ENCODE results near the gene NREP.

Gene NREP, protein sequence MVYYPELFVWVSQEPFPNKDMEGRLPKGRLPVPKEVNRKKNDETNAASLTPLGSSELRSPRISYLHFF

DNA sequence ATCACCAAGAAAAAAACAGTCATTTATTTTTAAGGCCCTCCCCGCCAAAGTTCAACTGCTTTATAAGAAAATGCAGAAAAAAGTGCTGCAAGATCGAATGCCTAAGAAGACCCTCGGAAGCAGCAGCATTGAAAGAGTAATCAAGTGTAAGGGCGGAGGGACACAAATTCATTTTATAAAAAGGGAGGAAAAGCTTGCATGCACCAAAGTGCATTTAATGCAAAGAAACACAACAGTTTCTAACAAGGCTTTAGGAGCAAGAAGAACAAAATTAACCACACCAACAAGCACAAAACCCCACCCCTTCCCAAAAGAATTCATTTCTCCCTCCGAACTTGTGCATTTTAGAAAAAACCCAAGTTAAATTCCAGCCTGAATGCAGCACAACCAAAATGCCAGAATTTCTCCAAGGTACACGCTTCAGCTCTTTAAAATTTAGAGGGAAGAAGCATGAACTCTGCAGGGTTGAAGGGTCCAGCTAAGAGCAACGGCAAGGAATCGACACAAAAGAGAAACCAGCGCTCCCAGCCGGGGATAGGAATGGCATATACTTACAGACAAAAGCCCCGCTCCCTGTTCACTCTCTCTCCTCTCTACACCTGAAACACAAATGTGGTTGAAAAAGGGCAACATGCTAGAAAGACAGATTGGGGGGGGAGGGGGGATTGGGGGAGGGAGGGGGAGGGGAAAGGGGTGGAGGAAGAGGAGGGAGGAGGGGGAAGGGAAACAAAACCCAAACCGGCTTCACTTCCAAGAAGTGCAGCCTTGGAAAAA lies at the start of gene NREP:
Gene NREP (minus strand): TSS at position 614 of the 774 bp plus-strand sequence. CDS start 1,422 bp downstream, outside the sequence.
- DNase-seq = no peak

DNA sequence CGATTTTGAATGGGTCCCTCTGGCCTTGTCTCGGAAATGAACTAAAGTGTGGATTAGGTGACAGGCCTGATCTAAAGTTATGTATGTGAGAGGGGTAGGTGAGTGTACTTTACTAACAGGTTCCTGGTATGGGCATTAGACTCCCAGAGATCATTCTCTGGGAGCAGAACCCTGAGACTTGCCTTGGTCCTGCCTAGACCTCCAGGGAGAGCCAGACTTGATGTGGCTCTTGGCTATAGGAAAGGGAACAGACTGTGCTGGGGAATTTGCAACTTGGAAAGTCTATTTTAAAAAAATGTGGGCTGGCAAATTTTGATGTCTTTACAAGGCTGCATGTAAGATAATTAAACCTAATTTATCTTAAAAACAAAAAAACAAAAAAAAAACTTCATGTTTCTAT lies 49.8 kb upstream of the NREP start:
- no peak for DNase-seq

DNA sequence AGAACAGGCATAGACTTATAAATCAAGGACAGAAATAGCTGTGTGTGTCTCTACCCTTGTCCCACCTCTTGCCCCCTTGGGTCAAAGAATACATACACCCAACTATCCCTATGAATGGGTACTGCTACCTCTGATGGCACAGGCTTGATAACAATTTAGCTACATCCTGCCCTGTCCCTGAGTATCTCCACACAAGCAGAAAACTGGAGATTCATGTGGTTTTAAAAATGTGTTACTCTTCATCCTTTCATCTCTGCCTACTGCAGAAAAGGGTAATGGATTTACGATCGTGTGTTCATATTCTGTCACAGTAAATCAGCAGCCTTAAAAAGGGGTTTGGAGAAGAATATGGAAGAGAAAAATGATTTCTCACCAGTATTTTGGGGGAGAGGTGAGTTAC lies 49.2 kb upstream of the NREP start:
- DNase-seq = no peak

DNA sequence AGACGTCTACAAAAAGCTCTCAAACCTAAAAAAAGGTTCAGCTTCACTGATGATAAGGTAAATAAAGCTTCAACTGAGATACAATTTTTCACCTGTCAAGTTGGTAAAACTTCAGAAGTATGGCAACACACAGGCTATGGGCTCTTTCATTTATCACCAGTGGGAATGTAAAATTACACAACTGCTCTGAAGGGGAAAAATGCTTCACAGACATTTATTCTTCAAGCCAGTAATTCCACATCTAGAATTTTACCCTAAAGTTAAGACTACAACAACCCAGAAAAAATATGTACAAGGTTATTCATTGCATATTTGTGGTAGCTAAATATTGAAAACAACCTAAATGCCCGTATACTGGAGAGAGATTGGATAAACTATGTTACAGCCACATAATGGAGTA lies 48.1 kb upstream of the NREP start:
- no peak for DNase-seq

DNA sequence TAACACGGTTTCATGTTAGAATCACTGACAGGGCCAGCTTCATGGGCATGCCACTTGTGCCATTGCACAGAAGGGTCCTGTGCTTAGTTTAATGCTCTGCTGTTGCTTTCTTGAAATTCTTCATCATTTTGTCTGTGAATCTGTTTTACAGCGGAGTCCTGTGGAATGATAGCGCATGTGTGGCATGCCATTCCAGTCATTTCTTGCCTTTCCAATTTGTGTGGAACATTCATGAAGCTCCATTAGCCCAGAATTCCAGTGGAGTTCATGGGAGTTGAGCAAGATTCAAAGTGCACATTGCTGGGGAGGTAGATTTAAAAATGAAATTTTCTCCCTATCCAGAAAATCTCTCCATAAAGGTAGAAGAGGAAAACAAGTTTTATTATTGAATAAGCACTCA lies 43.4 kb upstream of the NREP start:
- DNase-seq = no peak

DNA sequence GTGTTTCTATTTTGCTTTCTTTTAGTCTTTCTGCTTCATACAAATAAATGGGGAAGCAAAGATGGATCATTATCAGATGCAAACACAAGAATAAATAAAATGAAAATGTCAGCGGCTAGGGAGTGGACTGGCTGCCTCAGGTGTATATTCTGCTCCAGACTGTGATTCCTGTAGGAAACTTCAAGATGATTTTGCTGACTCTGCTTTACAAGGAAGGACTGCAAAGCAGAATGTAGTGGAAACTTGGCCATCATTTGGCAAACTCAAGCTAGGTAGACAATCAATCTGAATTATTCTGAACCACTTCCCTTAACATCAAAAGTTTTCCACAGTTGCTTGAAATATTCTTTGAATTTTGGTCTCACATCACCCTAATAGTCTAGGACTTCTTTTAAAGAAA lies 38.1 kb upstream of the NREP start:
- DNase-seq = no peak

DNA sequence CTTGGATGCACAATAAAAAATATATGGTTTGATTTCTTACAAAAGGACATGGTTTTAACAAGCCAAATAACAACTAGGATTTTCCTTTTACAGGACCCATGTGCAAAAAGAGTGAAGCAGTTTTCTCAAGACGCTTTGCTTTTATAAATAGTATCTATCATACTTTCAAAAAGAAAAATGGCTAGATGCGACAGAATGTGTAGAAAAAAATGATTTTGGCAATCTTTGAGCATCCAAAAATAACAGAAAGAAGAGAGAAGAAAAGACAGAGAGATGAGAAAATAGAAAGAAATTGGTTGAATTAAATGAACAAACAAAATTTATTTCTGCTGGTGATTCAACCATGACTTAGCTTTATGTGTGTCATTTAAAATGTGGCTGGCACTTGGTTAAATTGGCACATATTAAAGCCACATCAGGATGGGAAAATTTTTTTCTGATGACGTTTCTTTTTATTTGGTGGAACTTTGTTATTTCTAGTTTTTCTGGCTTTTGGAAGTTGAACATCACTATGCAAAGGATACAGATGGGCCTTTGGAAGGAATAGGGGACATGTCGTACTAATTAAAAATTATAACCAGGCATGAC lies 35.6 kb upstream of the NREP start:
- DNase-seq = no peak

DNA sequence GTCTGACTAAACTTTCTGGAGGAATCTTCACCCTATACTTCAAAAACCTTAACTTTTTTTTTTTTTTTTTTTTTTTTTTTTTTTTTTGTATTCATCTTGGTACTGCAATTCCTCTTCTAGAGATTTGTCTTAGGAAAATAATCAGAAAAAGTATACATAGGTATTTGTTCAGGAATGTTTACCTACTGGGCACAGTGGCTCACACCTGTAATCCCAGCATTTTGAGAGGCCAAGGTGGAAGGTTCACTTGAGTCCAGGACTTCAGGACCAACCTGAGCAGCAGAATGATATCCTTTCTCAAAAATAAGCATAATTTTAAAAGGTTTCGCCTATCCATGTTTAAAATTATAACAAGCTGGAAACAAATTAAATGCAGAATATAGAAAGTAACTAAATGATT lies 33.3 kb upstream of the NREP start:
- DNase-seq = no peak

DNA sequence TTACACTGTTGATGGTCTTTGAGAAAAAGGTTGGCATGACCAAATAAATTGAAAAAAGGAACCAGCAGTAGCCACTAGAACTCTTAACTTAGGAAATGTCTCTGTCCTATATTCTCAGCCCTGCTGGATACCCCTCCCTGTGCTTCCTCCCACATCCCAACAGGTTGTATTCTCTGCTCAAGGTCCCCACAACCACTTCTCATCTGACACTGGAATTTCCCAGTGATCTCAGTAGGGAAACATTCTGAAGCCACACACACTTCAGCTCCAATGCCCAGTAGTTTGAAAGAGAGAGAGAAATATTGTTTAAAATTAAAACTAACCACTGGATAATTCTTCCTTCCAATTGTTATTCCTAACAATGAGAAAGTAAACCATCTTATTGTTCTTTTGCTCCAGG lies 30.0 kb upstream of the NREP start:
- DNase-seq = no peak

DNA sequence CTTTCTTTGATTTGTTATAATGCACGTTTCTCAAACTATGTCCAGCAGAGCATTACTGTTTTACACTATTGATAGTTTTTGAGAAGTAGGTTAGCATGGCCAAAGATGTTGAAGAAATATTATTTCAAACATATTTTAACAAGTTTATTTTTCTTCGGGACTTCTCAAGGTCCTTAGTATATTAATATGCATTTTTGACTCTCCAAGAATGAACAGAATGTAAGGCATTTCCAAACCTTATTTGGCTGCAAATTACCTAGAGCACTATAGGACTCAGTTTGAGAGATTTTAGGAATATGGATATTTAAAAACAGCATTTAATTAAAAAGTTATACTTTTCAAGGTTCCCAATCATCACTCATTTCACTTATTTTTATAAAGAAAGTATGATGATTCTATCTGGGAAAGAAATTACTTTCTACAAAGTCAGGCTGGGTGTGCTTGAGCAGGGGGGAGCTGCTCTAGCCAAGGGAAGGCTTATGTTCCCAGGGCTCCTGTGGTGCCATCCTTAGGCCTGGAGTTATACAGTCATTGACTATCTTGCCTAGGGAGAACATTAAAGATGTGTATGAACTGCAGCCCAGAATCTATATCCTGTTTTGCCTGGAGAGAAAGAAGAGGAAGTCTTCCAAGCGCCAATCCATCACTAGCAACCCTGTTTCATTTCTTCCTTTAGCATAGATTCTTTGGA lies 27.6 kb upstream of the NREP start:
- DNase-seq = no peak

DNA sequence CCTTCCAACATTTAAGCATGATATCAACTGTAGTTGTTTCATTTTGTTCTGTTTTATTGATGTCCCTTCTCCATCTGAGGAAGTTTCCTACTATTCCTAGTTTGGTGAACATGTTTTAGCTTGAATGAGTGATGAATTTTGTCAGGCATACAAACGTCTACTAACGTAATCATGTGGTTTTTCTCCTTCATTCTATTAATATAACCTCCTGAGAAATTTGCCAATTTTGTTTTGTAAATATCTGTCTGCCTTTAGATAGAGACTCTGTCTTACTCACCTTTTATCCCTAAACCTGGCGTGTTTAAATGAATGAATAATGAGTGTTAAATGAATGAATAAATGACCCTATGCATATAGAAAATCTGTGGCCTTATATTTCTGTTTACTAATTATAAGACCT lies 26.5 kb upstream of the NREP start:
- no peak for DNase-seq

DNA sequence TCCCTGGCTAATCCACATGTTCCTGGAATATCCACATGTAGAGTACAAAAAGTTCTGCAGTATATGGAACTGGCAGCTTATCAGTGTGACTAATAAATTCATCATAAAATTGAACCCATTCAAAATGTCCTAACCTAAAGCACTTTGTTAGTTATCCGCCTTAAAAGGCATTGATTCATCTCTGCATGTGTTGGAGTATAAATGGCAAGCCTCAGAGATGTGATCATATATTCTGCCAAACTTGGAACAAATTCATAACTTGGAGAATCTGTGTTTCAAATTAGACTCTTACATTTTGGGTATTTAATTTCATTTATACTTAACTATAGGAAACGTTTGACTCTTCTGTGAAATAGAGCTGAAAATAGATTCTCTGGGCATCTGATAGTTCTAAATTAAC lies 25.2 kb upstream of the NREP start:
- no peak for DNase-seq

DNA sequence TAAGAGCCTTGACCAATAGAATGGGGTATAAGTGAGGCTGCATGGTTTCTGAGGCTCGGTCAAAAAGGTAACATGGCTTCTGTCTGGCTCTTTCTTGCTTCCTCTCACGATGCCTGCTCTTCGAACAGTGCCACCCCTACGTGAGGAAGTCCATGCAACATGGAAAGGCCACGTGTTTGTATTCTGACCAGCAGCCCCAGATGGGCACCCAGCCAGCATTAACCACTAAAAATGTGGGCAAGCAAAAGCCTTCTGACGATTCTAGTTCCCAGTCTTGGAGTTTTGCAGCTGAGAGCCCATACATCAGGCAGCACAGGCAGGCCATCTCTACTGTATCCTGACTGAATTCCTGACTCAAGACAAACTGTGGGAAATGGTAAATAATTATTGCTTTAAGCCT lies 24.2 kb upstream of the NREP start:
- DNase-seq = no peak

DNA sequence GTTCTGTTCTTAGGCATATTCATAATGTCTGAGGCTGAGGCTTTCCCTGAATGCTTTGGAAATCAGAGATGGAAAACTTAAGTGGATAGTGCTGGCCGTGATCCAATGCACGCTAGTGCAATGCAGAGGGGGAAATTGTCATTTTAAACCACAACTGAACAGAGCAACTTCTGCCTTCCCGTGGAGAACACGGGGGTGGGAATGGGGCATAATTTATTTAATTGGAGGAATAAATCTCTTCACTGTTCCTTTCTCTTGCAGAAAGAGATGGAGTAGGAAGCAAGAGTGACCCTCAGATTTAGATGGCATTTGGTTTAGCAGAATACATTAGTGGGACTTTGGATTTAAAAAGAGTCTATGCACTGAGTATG lies 22.9 kb upstream of the NREP start:
- no peak for DNase-seq

DNA sequence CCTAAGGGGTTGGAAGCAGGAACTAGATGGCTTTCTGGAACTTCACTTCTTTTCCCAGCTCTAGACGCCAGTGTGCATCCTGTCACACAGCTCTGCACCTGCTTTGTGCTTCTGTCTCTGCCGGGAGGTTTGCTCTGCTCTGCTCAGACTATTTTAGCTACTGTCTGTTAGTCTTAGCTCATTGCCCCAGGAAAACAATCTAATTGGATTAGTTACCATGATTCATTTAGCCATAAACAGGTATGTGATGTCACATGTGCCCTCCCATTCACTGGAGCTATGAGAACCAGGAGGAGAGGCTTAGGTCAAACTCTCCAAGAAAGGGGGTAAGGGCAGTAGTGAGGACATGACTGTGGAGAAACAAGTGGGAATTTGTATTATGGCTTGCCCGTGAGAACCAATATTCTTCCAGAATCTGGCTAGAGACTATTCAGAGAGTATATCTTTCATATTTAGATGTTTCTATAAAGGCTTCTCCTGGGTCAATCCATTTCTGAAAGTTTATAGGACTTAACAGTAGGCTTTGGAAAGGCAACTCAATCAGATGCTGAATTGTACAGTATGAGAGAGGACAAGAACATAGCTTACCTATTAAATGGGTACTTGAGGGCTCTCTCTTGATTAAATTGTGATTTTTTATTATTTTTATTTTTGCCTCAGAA lies 22.4 kb upstream of the NREP start:
- DNase-seq = no peak

DNA sequence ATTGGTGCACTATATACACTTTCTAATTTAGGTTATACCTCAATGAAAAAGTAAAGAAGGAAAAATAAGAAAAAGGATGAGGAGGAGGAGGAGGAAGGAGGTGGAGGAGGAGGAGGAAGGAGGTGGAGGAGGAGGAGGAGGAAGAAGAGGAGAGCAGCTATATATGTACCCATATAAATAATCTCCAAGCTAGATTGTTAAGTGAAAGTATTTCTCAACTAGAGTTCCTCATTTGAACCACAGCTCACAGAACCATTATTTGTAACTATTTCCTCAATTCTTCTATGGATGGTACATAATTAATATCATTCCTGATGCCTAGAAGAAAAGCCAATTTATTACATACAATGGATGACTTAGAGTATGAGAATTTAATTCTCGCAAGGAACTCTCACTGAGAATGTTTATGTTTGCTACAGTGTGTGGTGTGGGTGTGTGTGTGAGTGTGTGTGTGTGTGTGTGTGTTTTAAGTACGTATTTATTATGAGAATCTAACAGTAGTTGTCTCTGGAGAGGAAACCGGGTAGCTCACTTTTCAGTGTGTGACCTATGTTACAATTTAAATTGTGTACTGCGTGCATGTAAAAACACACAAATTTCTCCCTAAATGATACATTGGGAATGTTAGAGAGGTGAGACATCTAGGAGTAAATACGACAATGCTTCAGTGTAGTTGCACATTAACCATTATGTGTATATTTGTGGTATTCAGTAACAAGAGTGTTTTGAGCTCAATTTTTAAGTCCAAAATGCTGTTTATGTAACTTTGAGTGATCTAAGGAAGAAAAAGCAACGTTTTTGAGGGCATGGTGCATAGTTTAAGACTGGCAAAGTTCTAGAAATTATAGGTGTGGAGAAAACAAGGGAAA lies 20.2 kb upstream of the NREP start:
- DNase-seq = no peak

DNA sequence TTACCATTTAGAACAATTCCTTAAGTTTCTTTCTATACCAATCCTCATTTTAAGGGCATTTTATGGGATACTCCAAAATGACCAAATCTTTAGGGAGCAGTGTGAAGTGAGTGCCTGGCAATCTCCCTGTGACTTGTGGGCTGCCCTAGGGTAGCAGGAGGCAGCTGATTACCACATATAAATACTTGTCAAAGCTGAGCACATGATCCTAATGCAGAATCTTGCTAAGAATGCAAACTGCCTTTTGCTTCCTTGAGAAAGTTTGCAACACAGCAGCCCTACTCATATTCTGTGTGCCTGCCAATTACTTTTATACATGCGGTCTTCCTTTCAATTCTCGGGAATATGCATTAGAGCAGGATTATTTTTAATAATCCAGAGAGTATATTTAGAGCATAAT lies 18.2 kb upstream of the NREP start:
- no peak for DNase-seq

DNA sequence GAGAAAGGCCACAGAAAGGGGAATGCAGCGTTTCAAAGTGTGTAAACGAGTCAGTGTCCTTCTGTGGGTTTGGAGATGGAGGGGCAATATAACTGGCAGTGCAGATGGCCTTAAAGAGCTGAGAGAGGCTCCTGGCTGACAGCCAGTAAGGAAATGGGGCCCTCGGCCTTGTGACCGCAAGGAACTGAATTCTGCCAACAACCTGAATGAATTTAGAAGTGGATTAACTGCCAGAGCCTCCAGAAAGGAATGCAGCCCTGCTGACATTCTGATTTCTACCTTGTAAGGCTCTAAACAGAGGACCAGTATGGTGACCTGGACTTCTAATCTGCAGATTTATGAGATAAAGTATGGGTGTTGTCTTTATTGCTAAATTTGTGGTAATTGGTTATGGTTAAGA lies 17.5 kb upstream of the NREP start:
- DNase-seq = no peak

DNA sequence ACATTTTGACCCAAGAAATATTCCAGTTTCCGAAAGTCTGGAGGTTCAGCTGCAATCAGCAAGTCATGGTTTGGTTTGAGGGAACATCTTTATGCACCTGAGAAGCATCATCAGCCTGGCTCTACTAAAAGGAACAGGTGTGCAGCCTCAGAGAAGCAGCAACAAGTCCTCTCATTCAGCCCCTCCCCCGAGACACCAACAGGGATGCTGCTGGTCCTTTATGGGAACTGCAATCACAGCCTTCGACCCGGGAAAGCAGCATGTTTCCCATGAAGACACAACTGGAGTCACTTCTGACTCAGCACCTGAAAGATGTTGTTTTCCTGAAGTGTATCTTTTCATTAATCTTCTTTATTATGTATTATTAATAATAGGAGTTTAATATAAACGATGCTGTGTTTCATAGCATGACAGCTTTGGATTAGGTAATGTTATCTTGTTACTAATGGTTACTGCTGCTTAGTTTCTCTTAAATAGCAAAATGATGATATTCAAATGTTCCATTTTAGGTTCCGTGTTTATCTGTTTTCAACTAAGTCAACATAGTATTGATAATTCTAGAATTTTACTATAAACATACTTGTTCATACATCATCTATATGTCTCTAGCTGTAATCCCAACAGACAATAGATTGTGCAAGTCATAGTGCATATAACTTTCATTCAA lies 15.6 kb upstream of the NREP start:
- DNase-seq = no peak

DNA sequence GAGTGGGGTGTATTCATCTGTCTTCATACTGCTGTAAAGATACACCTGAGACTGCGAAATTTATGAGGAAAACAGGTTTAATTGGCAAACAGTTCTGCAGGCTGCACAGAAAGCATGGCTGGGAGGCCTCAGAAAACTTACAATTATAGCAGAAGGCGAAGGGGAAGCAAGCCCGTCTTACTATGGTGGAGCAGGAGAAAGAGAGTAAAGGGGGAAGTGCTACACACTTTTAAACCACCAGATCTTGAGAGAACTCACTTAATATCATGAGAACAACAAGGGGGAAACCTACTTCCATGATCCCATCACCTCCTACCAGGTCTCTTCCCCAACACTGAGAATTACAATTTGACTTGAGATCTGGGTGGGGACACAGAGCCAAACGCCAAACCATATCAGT lies 12.5 kb upstream of the NREP start:
- no peak for DNase-seq

DNA sequence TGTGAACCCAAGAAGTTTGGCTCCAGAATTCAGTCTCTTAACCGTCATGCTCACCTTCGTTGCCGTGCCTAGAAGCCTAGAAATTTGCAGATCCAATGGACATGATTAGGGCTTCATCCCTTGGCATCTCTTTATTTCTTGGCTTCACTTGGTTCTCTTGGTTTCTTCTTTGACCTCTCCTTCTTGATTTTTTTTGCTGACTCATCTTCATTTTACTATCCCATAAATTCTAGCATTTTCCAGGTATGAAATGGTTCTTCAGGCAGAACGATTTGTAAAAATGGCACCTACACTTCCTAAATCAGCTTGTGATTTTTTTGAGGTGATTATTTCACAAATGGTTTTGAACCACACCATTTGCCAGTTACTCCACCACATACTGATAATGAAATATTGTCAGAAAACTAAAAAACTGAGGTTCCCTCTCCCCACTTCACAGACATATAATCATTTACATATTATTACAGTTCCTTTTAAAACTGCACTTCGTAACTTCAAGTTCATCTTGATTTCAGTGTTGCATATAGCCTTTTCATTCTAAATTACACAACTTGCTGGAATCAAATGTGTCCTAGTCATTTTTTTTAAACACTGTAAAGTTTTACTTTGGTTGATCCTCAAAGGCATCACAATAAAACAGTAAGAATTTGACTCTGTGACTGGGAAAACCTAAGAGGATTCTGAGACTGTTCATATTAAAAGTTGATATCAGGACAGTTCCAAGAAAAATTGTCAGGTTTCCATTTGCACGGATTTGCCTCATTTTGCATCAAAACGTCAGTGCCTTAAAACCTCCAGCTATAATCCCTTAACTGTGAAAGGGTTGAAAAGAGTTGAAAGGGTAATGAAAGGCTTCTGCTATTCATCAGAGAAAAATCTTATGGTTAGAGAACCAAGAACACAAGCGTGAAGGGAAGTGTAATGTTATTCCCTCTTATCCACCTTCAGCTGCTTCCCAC lies 8.9 kb upstream of the NREP start:
- no peak for DNase-seq
